Activated CD4-positive, alpha-beta T cell treated with anti-CD3 and anti-CD28 coated beads, Interleukin-2, amount 50 U/mL, for 48 hours (primary cell): ENCODE results near the gene MFRP.
A peak's percentile ranks its signal among the peaks of the same experiment; 100 is the strongest.

ENCODE experiments used
- DNase-seq, 2 experiments: peaks; one replicate each; pipeline ENCODE4 v3.0.0-alpha.2; 2020

Gene MFRP

DNA sequence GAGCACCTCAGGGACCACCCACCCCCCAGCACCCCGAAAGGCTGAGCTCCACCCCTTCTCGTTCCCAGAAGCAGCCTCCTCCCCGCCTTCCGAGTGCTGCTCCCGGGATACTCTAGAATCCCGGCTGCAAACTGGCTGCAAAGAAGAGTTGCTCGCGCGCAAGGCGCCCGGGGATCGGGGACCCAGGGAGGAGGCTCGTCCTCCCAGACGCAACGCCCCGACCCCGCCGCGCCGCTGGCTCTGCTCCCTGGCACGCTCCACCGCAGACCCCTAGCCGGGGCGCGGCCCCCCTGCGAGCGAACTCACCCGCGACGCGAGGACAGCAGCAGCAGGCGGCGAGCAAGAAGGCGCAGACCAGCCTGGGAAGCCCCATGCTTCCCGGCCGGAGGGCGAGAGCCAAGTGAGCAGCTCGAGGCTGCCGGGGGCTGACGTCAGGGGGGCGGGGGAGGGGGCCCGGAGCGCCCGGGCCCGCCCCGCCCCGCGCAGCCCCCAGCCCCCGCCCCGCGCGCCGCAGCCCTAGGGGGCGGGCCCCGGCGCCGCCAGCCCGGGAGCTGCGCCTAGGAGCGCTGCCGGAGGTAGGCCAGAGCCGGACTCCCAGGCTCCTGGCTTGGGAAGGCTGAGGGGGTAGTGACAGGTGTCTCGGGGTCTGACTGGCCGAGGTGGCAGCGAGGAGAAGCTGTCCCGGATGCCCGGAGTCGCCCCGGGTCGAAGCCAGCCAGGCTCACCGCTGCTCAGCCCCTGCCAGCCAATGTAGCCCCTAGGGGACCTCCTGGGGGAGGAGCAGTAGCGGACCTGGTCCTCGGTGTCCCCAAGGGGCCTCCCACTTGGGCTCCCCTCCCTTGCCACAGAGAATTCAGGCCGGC, 29.5 kb downstream of the MFRP start, which contains the start of gene MCAM:
TSS of gene MCAM (minus strand) at position 402 of the 863 bp plus-strand sequence. CDS start at position 373, 29 bp downstream.
- DNase-seq: no peak

DNA sequence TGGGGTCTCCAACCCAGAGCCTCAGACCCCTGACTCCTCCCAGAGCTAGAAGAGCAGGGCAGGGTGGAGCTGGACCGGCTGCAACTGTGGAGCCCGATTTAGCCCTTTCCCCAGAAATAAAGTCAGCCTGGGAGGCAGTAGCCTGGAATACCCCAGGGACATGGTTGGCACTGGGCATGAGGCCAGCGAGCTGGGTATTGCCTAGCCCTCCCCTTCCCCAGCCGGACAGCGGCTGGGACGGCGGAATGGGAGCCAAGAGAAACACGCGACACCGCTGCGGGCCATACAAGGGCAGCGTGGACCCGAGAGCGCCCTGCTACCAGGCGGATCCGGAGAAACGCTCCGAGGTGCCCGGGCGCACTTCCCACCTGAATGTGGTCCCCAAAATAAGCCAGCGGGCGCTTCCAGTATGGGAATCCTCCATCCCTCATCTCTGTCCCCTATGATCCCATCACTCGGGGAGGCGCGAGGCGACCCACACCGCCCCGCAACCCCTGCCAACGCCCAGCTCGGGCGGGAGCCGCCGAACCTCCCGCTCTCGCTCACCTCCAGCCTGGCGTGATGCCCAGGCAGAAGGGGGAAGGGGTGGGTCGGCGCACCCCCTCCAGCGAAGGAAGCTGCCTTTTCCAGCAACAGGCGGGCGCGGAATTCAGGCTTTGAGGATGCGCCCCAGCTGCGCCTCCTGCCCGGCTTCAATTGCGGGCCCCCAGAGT, 30.3 kb downstream of the MFRP start:
- DNase-seq: no peak

DNA sequence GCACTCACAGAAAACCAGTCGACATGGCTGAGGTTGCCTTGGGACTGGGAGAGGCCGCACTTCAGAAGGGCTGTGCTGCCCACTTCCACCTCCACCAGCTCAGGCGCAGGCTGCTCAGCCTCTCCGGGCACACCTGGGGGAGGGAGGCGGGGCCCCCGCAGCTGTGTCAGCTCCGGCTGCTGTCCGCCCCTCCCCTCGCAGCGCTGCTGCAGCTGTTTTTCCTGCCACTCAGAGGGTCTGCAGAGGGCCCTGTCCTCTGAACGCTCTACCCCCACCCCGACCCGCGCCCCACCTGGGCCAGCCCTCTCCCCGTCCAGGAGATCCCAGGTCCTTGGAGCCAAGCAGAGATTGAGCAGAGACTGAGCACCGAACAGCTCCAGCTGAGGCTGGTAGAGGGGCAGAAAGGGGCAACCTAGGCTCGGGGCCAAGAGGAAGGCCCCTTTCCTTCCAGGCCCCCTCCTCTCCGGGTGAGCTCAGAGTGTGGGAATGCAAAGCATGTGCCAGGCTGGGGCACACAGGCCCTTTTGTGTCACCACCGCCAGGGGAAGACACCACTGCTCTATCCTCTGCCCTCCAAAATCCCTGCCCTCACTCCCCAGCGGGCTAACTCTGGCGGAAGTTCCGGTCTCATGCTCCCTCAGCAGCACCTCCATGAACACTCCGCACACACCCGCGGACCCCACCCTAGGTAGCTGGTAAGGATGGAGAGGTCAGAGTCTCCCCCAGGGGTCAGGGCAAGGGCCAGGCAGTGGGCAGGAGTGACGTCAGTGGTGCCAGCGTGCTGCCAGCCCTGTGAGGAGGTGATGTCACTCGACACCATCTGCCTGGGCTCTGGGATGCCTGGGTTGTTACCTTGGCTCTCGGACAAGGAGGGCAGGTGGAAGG, 31.1 kb downstream of the MFRP start:
- peak in 1 of 2 experiments; percentile 68 for DNase-seq

DNA sequence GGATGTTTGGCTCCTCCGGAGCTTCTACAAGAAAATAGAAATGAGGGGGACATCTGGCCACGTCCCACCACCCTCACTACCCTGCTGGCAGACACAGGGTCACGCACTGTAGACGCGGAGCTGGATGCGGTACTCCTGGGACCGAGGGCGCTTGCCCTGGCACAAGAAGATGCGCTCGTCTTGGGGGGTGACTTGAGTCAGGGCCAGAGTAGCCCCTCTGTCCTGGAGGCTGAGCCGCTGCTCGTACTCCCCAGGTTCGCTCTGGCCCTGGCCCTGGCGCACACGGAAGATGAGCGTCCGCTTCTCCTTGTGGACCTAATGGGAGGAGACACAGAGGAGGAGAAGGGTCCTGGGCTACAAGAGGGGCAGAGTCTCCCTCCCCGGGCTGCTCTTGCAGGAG, 31.8 kb downstream of the MFRP start:
- no peak for DNase-seq

DNA sequence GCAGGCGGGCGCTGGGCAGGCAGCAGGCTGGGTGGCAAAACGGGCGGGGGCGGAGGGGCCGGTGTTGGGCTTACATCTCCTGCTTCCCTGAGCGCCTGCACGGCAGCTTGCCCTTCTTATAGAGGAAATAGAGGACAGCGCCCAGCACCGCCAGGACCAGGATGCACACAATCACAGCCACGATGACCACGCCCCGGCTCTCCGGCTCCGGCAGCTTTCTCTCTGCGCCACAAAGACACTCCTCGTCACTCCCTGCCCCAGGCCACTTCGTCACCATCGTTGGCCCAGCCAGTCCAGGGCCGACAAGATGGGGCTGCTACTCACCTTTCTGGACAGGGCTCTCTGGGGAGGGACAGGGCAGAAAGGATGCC, 35.8 kb downstream of the MFRP start:
- DNase-seq: no peak

DNA sequence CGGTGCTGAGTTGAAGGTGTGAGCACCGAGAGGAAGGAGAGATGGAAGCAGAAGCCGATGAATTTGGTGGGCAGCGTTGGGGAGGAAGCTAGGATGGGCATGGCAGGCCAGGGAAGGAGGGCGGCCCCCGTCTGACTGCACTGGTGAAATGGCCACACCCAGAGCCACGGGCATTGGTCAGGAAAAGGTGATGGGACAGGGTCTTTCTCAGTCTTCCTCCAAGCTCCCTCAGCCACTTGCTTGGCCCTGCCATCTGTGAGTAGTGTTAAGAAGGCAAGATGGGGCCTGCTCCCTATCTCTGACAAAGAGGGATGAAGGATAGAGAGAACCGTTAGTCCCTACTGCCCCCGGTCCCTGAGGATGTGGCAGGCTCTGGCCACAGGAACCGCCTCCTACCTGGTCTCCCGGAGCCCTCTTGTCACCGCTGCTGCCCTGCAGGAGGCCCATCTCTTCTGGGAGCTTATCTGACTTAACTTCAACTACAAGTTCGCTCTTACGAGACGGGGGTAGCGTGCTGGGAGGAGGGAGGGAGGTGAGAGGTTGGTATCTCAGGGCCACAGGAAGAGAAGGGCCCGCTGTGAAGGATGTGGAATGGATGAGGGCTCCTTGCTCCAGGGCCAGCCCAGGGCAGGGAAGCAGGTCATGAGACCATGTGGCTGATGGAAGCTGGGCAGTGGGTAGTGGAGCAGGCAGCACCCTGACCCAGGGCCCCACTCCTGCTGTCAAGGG, 36.4 kb downstream of the MFRP start:
- no peak for DNase-seq

DNA sequence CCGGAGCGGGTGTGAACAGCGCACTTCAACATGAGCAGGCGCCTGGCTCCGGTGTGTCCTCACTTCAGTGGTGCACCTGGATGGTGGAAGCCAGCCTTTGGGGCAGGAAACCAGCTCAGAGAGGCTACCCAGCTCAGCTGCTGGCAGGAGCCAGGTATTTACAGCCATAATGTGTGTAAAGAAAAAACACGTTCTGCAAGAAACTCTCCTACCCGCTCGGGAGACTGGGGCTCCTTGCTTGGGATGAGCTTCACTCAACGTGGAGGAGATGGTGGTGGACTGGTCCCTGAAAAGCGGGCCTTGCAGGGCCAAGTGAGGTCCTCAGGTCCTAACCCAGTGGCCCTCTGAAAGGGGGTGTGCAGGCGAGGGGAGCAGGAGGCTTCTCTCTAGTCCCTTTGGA, 37.1 kb downstream of the MFRP start:
- no peak for DNase-seq

DNA sequence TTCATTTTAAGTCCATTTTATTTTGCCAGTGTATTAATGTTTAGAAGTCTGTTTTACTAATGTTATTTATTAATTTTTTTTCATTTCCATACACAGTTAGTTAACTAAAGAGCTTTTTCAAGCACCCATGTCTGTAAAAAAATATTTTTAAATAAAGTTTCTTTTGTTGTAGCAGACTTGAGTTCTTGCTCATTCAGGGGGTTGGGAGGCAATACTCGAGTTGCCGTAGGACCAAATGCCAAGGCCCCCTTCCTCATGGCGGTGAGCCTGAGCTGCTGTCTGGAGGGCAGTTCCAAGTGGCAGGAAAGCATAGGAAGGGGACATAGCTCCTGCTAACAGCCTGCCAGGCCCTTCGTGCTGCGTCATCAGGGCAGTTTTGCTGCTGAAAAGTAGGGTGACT, 38.5 kb downstream of the MFRP start:
- no peak for DNase-seq

DNA sequence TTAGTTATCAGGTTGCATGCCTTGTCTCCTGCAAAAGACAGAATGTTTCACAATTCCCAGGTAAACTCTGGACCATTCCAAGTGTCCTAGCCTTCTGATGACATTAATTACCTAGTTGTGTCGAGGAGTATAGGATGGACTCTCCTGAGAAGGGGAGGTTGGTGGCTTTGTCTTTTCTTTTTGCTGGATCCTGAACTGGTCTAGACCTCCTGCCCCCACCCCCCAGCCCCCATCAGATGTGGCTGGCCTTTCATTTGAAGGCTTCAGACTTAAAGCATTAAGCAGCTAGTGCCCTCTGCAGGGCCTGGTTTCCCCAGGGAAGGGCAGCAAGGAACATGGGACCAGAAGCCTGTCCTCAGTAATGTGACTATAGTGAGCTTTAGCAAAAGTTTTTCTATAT, 39.3 kb downstream of the MFRP start:
- no peak for DNase-seq

DNA sequence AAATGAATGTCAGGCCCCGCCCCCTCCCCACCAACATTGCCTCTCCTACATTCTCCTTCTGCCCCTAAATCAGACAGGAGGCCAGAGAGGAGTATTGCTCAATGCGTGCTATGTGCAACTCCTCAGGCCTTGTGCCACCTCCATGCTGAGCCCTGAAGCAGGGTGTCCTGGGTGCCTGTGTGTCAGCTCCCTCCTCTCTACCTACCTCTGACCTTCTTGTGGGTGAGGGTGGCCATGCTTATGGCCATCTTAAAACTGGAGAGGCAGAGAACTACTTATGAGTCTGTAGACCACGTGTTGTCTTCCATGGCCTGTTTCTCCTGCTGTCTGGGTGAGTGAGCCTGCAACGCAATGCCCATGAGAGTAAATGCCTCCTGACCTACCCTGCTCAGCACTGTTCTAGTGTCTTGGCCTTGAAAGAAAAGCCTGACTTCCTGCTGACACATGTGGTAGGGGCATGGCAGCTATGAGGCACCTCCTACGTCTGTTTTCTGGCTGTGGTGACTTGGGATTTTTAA, 40.1 kb downstream of the MFRP start:
- DNase-seq: peak in 1 of 2 experiments; percentile 45

DNA sequence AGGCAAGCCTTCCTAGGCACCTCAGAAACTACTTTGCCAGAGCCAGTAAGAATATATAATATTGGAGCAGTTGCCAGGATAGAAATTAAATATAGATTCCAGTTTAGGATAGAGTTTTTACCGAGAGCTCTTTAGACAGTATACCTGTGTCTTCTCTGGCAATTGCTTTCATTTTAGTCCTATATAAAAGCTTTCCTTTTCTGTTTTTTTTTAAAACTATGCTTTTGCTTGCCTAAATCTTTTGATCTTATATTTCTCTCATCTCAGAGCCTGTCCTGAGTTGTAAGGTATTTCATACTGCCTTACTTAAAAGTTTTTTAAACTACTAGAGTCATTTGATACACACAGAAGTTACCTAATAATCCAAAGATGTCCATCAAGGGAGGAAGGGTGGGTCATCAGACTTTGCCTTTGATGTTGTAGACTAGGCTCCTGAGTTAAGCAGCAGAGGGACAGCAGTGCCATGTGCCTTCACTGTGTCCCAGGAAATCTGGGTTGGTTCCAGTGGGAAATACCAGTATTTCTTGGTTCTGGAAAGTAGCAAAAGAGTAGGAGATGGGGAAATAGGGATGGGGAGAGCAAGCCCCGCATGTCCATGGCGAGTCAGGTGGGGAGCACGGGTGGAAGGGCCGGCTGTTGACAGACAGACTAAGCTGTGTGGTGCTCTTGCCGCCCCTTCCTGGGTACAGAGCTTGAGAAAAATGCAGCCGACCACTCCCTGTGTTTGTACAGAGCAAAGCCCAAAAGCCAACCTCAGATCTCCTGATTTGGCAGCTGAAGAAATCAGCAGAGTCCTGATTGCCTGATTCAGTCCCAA, 40.7 kb downstream of the MFRP start:
- no peak for DNase-seq

DNA sequence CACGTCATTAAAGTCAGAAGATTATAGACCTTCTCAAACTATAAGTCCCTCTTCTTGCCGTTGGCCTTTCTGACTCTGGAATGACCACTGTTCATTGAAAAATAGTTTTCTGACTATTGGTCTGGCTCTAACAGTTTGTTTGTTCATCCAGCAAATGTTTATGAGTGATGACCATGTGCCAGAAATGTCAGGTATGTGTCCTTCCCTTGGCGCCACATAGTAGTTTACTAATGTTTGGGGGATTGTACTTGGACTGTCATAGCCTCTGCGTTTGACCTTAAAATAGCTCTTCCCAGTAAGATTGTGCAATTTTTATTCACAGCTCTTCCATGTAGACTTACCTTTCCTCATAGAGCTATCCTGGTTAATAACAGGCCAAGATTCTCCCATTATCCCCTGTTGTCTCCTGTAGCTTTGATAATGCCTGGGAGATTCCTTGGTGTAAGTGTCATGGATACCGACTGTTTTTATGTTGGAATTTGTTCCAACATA, 43.2 kb downstream of the MFRP start:
- no peak for DNase-seq

DNA sequence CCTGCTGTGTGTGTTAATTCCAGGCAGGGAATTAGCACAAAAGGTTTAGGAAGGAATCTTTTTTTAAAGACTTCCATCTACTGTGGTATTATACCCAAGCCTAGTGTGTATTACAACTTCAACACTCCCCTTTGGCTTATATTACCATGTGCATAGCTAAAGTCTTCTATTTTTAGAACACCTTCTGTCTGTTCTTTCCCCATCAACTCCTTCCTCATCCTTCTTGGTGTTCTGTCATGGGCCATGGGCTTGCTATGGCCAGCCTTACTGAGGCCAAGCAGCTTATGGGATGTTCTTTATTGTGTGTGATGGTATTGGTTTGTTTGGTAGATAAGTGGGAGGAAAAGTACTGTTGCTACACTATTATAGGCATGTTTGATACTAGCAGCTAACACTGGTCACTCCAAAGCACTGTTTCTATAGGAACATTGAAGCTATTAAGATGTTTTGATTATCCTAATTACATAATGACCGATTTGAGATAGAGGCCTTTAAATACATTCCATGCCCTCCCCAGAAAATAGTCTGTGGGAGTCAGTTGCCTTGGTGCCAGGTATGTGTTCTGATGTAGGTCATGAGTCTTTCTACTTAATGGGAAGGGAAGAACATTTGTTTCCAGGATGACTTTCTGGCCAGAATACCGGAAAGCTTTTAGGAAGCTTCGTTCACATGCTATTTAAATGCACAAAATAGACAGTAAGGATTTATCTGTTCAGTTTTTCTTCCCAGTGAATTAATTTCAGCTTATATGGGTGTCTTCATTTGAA, 46.1 kb downstream of the MFRP start:
- no peak for DNase-seq

DNA sequence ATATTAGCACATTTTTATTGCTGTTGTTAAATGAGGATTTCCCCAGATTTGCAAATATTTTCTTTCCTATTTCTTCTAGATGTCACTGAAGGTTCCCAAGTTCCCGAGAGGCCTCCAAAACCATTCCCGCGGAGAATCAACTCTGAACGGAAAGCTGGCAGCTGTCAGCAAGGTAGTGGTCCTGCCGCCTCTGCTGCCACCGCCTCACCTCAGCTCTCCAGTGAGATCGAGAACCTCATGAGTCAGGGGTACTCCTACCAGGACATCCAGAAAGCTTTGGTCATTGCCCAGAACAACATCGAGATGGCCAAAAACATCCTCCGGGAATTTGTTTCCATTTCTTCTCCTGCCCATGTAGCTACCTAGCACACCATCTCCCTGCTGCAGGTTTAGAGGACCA, 47.1 kb downstream of the MFRP start:
- DNase-seq: no peak

DNA sequence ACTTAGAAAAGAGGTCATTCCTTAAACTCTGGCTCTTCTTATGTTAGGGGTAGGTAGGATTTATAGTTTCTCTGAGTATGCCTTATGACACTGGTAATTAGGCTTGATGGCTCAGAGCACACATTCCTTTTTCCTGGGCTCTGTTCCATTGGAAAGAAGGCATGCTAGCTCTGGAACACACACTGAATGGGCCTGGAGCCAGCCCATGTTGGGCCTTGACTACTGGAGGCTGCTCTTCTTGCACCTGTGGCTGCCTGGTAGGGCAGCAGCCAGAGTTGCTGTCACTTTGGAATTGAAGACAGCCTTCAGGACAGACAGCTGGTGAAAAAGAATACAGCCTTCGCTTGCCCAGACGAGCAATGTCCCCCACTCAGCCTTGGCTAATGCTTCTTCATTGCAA, 47.8 kb downstream of the MFRP start:
- no peak for DNase-seq

DNA sequence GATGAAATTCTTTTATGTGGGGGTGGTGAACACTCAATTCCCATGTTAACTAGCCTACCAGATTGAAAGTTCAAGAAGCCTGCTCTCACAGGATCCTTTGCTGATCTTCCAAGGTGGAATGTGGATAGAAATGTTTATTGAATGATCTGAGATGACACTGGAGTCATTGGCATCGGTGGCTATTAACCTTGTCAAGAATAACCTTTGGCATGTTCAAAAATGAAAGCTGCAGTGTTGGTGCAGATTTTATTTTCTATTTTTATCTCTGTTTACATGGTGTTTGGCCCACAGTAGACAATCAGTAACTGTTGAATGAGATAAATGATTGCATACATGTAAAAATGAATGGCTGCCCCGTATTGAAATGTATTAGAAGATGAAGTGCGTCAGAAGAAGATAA, 48.6 kb downstream of the MFRP start:
- DNase-seq: no peak

DNA sequence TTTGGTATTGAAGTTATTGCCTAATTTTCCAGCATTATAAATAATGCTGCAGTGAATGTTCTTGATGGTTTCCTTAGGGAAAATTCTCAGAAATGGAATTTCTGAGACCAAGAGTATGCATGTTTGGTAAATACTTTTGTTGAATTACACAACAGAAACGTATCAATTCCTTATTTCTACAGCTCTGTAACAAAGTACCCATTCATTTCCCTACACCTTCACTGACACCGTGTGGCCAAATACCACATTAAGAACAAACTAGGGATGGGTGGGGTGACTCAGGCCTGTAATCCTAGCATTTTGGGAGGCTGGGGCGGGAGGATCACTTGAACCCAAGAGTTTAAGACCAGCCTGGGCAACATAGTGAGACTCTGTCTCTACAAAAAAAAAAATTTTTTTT, 51.3 kb downstream of the MFRP start:
- DNase-seq: no peak

DNA sequence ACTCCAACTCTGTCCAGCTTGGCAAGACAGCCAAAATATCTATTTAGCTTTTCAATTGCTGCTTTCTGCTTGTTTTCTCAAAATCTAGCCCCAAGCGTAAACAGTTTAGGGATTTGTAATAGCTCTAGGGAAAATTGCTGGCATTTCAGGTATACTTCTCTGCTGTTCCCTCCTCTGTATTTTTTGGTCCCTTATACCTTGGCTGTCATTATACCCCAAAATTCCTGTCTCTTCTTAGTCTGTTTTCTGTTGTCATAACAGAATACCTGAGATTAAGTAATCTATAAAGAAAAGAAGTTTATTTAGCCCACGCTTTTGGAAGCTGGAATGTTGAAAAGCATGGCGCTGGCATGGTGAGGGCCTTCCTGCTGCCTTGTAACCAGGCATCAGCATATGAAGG, 53.0 kb downstream of the MFRP start:
- no peak for DNase-seq

DNA sequence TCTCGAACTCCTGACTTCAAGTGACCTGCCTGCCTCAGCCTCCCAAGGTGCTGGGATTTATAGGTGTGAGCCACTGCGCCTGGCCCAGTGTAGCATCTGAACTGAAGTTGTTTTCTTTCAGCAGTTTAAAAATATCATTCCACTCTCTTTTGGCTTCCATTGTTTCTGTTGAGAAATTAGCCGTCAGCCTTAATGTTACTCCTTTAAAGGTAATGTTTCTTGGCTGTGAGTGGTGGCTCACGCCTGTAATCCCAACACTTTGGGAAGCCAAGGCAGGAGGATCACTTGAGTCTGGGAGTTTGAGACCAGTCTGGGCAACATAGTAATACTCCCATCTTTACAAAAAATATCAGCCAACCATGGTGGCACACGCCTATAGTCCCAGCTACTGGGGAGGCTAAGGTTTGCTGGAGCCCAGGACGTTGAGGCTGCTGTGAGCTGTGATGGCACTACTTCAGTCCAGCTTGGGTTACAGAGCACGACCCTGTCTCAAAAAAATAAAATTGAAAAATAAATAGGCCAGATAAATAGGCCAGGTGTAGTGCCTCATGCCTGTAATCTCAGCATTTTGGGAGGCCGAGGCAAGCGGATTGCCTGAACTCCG, 55.5 kb downstream of the MFRP start:
- DNase-seq: no peak
